ENCODE measurements around the gene TECTA. TPM values are rescaled to one million over a fixed set of nuclear protein-coding genes. Genes with fewer than 3 reads are reported as not detected.
"Not testable (repeated sequence)": the region's sequence is repeated elsewhere in the genome, so short reads cannot be mapped to it uniquely, and the experiment has no call there.

Gene TECTA
- total RNA-seq, 1 donor from 2014 or later = 0.49 TPM

DNA sequence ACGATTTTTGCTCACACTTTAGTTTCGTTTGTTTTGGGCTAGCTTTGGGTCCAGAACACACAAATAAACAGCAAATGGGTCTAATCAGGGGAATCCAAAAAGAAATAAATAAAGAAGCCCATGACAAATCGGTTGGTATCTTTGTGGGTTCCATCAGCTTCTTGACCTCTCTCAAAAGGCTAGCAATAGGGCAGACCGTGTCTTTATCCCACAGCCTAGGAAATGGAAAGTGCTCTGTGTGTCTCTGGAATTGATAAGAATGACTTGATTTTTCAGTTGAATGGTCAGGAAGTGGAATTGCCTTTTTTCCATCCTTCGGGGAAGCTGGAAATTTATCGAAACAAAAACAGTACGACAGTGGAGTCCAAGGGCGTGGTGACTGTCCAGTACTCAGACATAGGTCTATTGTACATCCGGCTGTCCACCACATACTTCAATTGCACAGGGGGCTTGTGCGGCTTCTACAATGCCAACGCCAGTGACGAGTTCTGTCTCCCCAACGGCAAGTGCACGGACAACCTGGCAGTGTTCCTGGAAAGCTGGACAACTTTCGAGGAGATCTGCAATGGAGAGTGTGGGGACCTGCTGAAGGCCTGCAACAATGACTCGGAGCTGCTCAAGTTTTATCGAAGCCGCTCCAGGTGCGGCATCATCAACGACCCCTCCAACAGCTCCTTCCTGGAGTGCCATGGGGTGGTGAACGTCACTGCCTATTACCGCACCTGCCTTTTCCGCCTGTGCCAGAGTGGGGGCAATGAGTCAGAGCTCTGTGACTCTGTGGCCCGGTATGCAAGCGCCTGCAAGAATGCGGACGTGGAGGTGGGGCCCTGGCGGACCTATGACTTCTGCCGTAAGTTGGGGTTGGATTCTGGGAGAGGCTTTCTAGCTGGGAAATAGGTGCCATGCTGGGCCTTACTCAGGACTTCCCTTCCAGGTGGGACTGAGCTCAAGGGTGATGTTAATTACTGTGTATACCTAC is 28.6 kb downstream of the TECTA start:
- DNase-seq = no peak

GRCh38 chr11:121131656-121132055 is 30.6 kb downstream of the TECTA start:
- peak; percentile 23 for DNase-seq

GRCh38 chr11:121132211-121132976 is 31.4 kb downstream of the TECTA start:
- no peak for DNase-seq

GRCh38 chr11:121134741-121135312 is 33.8 kb downstream of the TECTA start:
- no peak for DNase-seq

GRCh38 chr11:121137005-121137404 is 36.0 kb downstream of the TECTA start:
- DNase-seq = no peak

- no peak for DNase-seq
These were observed 37.2 kb downstream of the TECTA start for GRCh38 chr11:121138259-121138658.

GRCh38 chr11:121140369-121140768 is 39.3 kb downstream of the TECTA start:
- DNase-seq = no peak

DNA sequence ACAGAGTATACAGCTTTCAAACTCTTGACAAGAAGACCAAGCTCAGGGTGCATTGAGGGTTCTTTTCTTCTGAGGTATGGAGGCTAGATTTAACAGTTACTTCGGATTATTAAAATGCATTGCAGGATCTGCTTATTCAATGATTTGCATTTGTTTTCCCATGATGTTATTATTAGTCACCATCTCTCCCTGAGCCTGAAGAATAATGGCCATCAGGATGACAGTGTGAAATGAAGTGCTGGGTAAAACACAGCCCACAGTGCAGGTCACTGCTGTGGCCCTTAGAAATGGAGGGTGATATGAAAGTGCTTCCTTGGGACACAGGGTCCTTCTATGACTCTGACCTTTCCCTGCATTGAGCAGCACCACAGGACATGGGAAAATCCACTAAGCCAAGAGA is 40.0 kb downstream of the TECTA start:
- no peak for DNase-seq

DNA sequence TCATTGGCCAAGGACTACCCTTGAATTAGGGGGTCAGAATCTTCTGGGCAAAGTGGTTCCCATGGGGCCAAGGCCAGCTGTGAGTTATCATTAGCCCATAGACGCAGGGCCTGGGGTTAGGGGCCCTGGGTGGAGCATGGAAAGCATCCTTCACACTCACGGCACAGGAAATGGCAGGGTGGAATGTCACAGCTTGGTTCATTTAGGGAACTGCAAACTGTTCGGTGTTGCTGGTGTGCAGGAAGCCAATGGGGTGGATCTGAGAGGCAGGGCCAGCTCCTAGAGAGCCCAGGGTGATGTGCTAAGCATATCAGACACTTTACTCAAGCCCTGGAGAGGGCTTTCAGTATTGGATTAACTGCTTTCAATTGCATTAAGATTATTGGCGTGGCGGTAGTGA is 42.9 kb downstream of the TECTA start:
- DNase-seq = no peak

GRCh38 chr11:121144723-121145122 is 43.7 kb downstream of the TECTA start:
- DNase-seq = no peak

DNA sequence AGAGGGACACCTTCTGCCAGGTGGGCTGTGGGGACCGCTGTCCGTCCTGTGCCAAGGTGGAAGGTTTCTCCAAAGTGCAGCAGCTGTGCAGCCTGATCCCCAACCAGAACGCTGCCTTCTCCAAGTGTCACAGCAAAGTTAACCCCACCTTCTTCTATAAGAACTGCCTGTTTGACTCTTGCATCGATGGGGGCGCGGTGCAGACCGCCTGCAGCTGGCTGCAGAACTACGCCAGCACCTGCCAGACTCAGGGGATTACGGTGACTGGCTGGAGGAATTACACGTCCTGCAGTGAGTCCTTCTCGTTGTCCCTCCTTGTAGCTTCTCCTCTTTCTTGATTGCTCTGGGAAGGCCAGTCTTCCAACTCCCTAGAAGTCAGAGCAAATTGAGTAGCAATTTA is 44.8 kb downstream of the TECTA start:
- no peak for DNase-seq

DNA sequence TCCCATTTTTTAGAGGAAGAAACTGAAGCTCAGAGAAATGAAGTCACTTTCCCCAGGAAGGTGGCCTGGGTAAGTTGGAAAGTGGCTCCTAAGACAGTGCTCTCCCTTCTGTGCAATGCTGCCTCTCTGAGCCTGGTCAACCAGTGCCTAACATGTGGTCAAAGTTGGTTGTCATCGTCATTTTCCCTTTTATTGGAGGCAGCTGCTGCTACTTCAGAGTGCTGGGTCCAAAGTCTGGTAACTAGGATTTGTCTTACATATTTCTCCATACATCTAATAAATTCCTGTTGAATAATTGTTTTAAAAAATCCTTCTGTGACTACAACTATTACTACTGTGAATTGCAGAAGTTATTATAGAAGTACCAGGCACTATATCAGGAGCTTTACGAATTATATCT is 48.1 kb downstream of the TECTA start:
- DNase-seq = no peak

DNA sequence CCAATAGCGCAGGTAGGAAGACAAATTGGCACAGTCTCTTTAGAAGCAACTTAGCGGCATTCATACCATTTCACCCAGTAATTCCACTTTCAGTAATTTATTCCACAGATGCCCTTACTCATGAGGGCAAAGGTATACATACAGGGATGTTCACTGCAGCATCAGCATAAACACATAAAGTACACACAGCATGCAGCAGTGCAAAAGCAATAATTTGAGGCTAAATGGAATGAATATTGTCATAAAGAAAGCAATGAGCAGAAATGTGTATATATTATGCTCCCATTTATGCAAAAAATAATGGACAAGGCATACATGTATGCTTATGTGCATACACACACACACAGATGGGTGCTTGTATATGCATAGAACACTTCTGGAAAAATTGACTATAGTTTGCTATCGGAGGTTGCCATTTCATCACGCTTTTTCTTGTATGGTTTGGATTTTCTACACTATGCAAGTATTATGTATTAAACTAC is 50.2 kb downstream of the TECTA start:
- no peak for DNase-seq

DNA sequence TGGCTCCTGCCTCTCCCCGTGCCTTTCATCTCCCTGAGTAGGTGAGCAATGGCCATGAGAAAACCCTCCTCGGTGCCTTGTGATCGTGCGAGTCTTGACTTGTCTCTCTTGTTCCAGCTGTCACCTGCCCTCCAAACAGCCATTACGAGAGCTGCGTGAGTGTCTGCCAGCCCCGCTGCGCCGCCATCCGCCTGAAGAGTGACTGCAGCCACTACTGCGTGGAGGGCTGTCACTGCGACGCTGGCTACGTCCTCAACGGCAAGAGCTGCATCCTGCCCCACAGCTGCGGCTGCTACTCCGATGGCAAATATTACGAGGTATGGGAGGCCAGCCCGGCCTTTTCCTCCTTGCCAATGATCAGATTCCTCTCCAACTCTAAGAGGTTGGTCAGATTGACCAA is 51.7 kb downstream of the TECTA start:
- DNase-seq = no peak

GRCh38 chr11:121153472-121153871 is 52.4 kb downstream of the TECTA start:
- no peak for DNase-seq

DNA sequence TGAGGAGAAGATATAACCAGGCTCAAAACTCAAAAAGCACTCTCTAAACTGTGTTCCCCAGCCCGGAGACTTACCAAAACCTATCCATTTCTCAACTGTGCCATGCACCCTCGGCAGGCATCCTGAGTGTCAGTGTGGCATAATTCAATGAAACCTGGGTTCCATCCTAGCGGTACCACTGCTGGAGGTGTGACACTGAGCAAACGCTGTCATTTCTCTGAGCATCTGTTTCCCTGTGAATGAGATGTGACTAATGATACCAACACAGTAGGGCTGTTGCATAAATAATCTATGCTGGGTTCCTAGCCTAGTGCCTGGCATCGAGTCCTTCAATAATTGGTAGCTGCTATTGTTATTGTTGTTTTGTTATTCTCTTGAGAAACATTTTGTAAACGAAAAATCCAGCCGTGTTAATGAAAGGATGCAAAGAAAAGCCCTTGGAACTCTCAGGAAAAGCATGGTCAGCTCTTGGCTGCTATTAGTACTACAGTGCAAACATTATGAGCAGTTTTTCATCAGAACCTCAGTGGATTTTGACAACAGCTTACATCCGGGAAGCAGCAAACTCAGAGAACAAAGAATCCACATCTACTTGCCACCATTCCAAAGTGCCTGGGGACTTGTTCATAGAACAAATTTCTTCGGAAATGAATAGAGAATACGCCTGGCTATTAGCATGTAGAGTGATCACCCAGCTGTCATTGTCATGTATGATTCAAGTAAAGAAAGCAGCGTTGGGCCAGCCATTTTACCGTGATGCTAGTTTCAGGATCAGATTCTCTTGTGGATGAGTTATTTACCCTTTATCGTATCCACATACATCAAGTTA is 53.7 kb downstream of the TECTA start:
- no peak for DNase-seq

DNA sequence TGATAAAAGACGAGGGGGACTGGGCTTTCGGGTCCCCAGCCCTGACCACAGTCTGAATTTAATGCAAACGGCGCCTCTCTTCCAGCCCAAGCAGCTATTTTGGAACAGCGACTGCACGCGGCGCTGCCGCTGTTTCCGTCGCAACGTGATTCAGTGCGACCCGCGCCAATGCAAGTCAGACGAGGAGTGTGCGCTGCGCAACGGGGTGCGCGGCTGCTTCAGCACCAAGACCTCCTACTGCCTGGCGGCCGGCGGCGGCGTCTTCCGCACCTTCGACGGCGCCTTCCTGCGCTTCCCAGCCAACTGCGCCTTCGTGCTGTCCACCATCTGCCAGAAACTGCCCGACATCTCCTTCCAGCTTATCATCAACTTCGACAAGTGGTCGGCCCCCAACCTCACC is 56.7 kb downstream of the TECTA start:
- DNase-seq = no peak

DNA sequence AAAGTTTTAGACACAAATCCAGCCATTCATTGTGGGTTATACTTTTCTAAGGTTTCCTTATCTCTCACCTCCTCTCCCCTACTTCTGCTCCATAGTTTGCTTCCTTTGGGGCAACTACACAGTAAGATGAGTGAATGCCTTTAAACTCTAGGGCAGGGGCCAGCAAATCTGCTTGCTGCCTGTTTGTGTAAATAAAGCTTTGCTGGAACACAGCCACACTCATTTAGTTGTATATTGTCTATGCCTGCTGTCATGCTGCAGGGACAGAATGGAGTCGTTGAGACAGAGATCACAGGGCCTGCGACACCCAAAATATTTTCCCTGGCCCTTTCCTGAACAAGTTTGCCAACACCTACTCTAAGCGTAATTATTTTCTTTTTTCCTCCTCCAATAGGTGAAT is 58.7 kb downstream of the TECTA start:
- DNase-seq = no peak

DNA sequence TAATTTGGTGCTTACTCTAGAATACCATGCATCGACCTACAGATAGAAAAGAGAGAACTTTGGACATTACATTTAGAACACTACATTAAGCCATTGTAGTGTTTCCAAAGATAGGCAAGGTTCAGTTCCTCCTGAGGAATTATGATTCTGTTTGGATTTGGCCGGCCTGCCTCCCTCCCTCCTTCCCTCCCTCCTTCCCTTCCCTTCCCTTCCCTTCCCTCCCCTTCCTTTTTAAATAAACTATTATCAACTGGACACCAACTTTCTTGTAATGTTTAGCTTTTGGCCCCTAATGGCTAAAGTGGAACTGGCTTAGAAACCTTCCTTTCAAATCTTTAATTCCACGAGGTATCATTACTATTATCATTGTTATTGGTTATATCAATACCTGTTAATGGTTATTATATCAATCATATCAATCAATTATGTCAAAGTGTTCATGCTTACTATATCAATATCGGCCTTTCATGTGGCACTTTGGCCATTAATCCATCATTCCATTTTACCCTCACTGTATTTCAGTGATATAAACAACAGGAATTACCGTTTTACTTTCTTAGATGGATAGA is 60.4 kb downstream of the TECTA start:
- no peak for DNase-seq

DNA sequence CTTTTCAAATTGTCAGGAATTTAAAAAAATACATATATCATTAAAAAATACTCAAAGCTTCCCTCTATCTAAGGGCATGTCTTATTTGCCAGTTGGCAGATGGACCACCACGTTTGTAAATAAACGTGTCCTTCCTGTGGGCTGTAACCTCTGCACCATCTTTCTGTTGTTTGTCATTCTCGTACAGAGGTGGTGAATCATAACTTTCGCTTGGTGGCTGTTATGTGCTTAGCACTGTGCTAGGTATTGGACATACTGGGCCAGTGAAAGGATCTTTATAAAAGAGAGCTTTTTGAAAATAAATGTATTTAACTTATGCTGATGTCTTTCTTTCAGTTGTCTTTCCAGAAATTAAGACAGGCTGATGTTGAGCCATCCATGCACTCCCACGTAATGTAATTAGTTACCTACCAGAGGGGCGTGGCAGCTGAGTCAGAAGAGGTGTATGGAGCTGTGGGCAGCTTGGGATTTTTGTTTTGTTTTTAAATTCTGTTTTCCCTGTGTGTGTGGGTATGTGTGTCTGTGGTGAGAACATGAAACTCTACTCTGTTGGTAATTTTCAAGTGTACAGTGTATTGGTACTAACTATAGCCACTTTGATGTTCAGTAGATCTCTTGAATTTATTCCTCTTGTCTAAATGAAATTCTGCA is 62.7 kb downstream of the TECTA start:
- no peak for DNase-seq

- not testable (repeated sequence) for DNase-seq
These were observed 76.6 kb downstream of the TECTA start for GRCh38 chr11:121177629-121178028.

Measured in skin of body (tissue), 2 donors.